DND-41 (cell line): ENCODE measurements around the gene TMPRSS11B.

Experiments used
- CTCF ChIP-seq: IDR thresholded peaks from 2 replicates; pipeline ENCODE4 v1.5.1; 2012; ENCODE audit warnings: borderline replicate concordance, low read length, moderate library complexity, mild to moderate bottlenecking; ENCODE audit not compliant: poor library complexity, severe bottlenecking; ENCODE audit errors: extremely low read depth
- EZH2 ChIP-seq: IDR thresholded peaks from 3 replicates; pipeline ENCODE4 v1.6.1; 2012; ENCODE audit warnings: borderline replicate concordance, low read depth, mild to moderate bottlenecking, moderate library complexity, low read length, inconsistent platforms; ENCODE audit not compliant: severe bottlenecking

GRCh38 chr4:68264875-68265565 lies 19.5 kb upstream of the TMPRSS11B start:
- TF ChIP-seq CTCF (no peak), EZH2 (no peak)
